ENCODE data around the gene NELFB. TPM values are rescaled to one million over a fixed set of nuclear protein-coding genes. Genes with fewer than 3 reads are reported as not detected.

Gene NELFB
- total RNA-seq, 1 donor from 2014 or later, result 47.7 TPM

GRCh38 chr9:137313326-137313936, 58.3 kb downstream of the NELFB start:
- TF ChIP-seq CTCF (conservative IDR thresholded peaks at IDR 0.05; ENCODE audit: low read depth, low read length), result no peak
- DNase-seq (ENCODE audit: low read depth), result no peak
- H3K4me3 ChIP-seq (ENCODE audit: low read depth, low read length), result no peak overlapping the region

- no peak for DNase-seq (ENCODE audit: low read depth)
- no peak overlapping the region for H3K4me3 ChIP-seq (ENCODE audit: low read depth, low read length)
- TF ChIP-seq CTCF (conservative IDR thresholded peaks at IDR 0.05; ENCODE audit: low read depth, low read length), result no peak
Measured at GRCh38 chr9:137313956-137314560, 58.9 kb downstream of the NELFB start.

- DNase-seq (ENCODE audit: low read depth), result no peak
- TF ChIP-seq CTCF (conservative IDR thresholded peaks at IDR 0.05; ENCODE audit: low read depth, low read length), result no peak
- H3K4me3 ChIP-seq (ENCODE audit: low read depth, low read length), result no peak overlapping the region
Measured at GRCh38 chr9:137314561-137315560, 59.7 kb downstream of the NELFB start.

- DNase-seq (ENCODE audit: low read depth), result no peak
- H3K4me3 ChIP-seq (ENCODE audit: low read depth, low read length), result no peak overlapping the region
- no peak for TF ChIP-seq CTCF (conservative IDR thresholded peaks at IDR 0.05; ENCODE audit: low read depth, low read length)
Measured at GRCh38 chr9:137315581-137316011, 60.5 kb downstream of the NELFB start.

- H3K4me3 ChIP-seq (ENCODE audit: low read depth, low read length), result peak overlapping the region; percentile 18
- no peak for DNase-seq (ENCODE audit: low read depth)
- no peak for TF ChIP-seq CTCF (conservative IDR thresholded peaks at IDR 0.05; ENCODE audit: low read depth, low read length)
Measured at GRCh38 chr9:137316012-137316981, 61.2 kb downstream of the NELFB start.
